Activated naive CD4-positive, alpha-beta T cell treated with anti-CD3 and anti-CD28 coated beads, Interleukin-2, amount 10 ng/mL, durations not matched to agents 7 days and 5 days (primary cell): ENCODE measurements around the gene CFAP410.
A peak's percentile ranks its signal among the peaks of the same experiment; 100 is the strongest.
"Not testable (repeated sequence)": the region's sequence is repeated elsewhere in the genome, so short reads cannot be mapped to it uniquely, and the experiment has no call there.

Experiments used
- CTCF ChIA-PET: fragments of 350-600 bp; sonication (Branson Sonifier 250); formaldehyde crosslinking; loops from one replicate; lab custom pipeline; 2021; ENCODE audit warnings: antibody characterized with exemption; lab: Charles Lee
- DNase-seq: peaks from one replicate; pipeline ENCODE4 v3.0.0-alpha.2; 2020
- H3K27ac Mint-ChIP-seq: one replicate; pipeline ENCODE4 v1.8.0; 2021; ENCODE audit warnings: mild to moderate bottlenecking, moderate library complexity, mixed read lengths
- H3K27me3 Mint-ChIP-seq: one replicate; pipeline ENCODE4 v1.8.0; 2021; ENCODE audit warnings: mild to moderate bottlenecking, mixed read lengths
- H3K36me3 Mint-ChIP-seq: one replicate; pipeline ENCODE4 v1.8.0; 2021; ENCODE audit warnings: mixed read lengths
- H3K4me1 Mint-ChIP-seq: one replicate; pipeline ENCODE4 v1.8.0; 2021; ENCODE audit warnings: mixed read lengths
- H3K4me3 Mint-ChIP-seq: one replicate; pipeline ENCODE4 v1.8.0; 2021; ENCODE audit warnings: mild to moderate bottlenecking, moderate library complexity, mixed read lengths
- H3K9me3 Mint-ChIP-seq: one replicate; pipeline ENCODE4 v1.8.0; 2021; ENCODE audit warnings: mixed read lengths

CFAP410 gene

DNA sequence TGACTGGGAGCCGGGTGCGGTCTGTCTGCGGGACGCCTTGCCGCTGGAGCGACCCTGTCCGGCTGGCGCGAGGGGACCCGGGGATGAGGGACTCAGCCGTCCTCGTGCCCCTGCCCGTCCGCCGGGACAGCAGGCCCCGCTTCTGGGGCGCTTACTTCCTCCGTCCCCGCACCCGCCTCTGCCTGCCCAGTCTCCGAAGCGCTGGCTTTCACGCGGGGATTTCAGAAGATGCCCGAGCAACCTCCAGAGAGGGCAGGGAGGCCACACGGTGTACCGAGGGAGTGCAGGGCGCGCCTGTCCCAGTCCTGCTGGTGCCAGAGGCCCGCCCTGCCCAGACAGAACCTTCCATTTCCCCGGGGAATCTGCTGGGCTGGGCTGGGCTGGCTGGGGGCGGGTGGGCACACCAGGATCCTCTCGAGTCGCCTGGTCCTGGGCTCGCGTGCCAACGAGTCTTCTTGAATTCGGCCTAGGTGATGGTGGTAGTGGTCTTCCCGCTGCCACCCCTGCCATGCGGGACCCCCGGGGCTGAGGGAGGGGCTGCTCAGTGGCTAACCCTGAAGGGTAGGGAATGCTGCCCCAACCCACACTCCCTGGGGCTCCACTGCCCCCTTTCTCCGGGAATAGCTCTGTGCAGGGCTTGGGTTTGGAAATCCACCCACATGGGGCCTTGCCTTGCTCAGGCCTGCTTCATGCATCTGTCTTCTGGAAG lies 11.7 kb upstream of the CFAP410 start:
- Mint-ChIP-seq H3K9me3 (no peaks in the 10 kb centered on the region), H3K27me3 (peaks cover 67% of the 10 kb centered on the region), H3K27ac (no peak overlapping the region), H3K36me3 (peaks cover 19% of the 10 kb centered on the region), H3K4me3 (no peak overlapping the region), H3K4me1 (peaks cover 45% of the 10 kb centered on the region)
- CTCF ChIA-PET: no interaction called here
- no peak for DNase-seq

GRCh38 chr21:44349847-44350772 lies 10.9 kb upstream of the CFAP410 start:
- DNase-seq: no peak
- H3K27ac Mint-ChIP-seq: no peak overlapping the region
- peaks cover 12% of the 10 kb centered on the region for H3K36me3 Mint-ChIP-seq
- peaks cover 75% of the 10 kb centered on the region for H3K27me3 Mint-ChIP-seq
- CTCF ChIA-PET: no interaction called here
- no peak overlapping the region for H3K4me3 Mint-ChIP-seq
- H3K4me1 Mint-ChIP-seq: peaks cover 38% of the 10 kb centered on the region
- H3K9me3 Mint-ChIP-seq: no peaks in the 10 kb centered on the region

GRCh38 chr21:44349416-44349846 lies 10.2 kb upstream of the CFAP410 start:
- Mint-ChIP-seq H3K27me3 (peaks cover 82% of the 10 kb centered on the region), H3K4me3 (no peak overlapping the region), H3K27ac (no peak overlapping the region), H3K4me1 (peaks cover 31% of the 10 kb centered on the region), H3K36me3 (peaks cover 8% of the 10 kb centered on the region), H3K9me3 (no peaks in the 10 kb centered on the region)
- DNase-seq: no peak
- CTCF ChIA-PET: no interaction called here

DNA sequence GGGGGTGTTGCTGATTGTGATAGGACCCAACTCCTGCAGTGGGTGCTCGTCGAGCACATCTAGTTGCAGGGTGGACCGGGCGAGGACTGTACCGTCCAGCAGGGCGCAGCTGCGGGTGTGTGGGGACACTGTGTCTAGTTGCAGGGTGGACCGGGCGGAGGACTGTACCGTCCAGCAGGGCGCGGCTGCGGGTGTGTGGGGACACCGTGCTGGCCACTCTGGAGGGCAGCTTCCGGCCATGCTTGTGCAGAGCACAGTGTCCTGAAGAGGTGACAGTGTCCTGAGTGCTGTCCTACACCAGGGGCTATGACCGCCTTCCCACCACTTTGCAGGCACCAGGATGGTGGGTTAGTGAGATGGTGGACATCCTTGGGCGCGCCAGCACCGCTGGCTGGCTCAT lies 9.7 kb upstream of the CFAP410 start:
- Mint-ChIP-seq H3K9me3 (no peaks in the 10 kb centered on the region), H3K27me3 (peaks cover 86% of the 10 kb centered on the region), H3K27ac (no peak overlapping the region), H3K36me3 (peaks cover 5% of the 10 kb centered on the region), H3K4me1 (peaks cover 25% of the 10 kb centered on the region), H3K4me3 (no peak overlapping the region)
- CTCF ChIA-PET: no interaction called here
- DNase-seq: no peak

DNA sequence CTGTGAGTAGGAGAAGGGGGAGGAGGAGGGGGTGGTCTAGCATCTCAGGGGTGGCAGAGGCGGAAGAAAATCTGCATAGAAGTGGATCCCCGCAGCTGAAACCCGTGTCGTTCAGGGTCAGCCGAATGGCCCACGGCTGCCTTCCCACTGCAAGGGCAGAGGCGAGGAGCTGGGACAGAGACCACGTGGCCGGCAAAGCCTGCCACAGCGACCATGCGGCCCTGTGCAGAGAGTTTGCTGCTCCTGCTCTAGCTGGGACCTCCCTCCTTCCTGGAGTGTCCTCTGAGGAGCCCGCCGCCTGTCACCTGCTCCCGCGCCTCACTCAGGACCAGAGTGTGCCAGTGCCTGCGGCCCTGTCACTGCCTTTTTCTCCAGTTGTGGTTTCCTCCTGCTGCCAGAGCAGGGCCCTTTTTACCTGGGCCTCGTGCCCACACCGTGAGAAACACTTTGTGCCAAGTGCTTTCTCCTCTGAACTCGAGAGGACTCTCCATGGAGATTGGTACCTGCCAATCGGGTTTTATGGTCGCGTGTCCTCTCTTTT lies 8.8 kb upstream of the CFAP410 start:
- Mint-ChIP-seq H3K27me3 (peaks cover 94% of the 10 kb centered on the region), H3K9me3 (no peaks in the 10 kb centered on the region), H3K27ac (no peak overlapping the region), H3K4me1 (peaks cover 16% of the 10 kb centered on the region), H3K4me3 (no peak overlapping the region), H3K36me3 (peaks cover 2% of the 10 kb centered on the region)
- CTCF ChIA-PET: no interaction called here
- DNase-seq: no peak

GRCh38 chr21:44345495-44345894 lies 6.3 kb upstream of the CFAP410 start:
- CTCF ChIA-PET: no interaction called here
- H3K9me3 Mint-ChIP-seq: no peaks in the 10 kb centered on the region
- no peak overlapping the region for H3K27ac Mint-ChIP-seq
- peaks cover 5% of the 10 kb centered on the region for H3K4me1 Mint-ChIP-seq
- DNase-seq: no peak
- H3K4me3 Mint-ChIP-seq: no peak overlapping the region
- H3K36me3 Mint-ChIP-seq: no peaks in the 10 kb centered on the region
- peaks cover 72% of the 10 kb centered on the region for H3K27me3 Mint-ChIP-seq

GRCh38 chr21:44344541-44345183 lies 5.5 kb upstream of the CFAP410 start:
- no peak for DNase-seq
- no peak overlapping the region for H3K27ac Mint-ChIP-seq
- H3K36me3 Mint-ChIP-seq: no peaks in the 10 kb centered on the region
- CTCF ChIA-PET: interaction anchor here (0.6 kb wide), 1 partner anchor 59 kb away, joined by 4 read pairs; no protein-coding TSS in a partner anchor
- H3K4me3 Mint-ChIP-seq: no peak overlapping the region
- peaks cover 14% of the 10 kb centered on the region for H3K4me1 Mint-ChIP-seq
- peaks cover 63% of the 10 kb centered on the region for H3K27me3 Mint-ChIP-seq
- no peaks in the 10 kb centered on the region for H3K9me3 Mint-ChIP-seq

GRCh38 chr21:44342981-44343380 lies 3.8 kb upstream of the CFAP410 start:
- not testable (repeated sequence) for H3K36me3 Mint-ChIP-seq, H3K4me3 Mint-ChIP-seq, H3K27ac Mint-ChIP-seq, DNase-seq, H3K9me3 Mint-ChIP-seq
- Mint-ChIP-seq H3K27me3 (peaks cover 47% of the 10 kb centered on the region), H3K4me1 (peaks cover 22% of the 10 kb centered on the region)
- CTCF ChIA-PET: interaction anchor here (0.8 kb wide), 1 partner anchor 167 kb away, joined by 3 read pairs; no protein-coding TSS in a partner anchor

DNA sequence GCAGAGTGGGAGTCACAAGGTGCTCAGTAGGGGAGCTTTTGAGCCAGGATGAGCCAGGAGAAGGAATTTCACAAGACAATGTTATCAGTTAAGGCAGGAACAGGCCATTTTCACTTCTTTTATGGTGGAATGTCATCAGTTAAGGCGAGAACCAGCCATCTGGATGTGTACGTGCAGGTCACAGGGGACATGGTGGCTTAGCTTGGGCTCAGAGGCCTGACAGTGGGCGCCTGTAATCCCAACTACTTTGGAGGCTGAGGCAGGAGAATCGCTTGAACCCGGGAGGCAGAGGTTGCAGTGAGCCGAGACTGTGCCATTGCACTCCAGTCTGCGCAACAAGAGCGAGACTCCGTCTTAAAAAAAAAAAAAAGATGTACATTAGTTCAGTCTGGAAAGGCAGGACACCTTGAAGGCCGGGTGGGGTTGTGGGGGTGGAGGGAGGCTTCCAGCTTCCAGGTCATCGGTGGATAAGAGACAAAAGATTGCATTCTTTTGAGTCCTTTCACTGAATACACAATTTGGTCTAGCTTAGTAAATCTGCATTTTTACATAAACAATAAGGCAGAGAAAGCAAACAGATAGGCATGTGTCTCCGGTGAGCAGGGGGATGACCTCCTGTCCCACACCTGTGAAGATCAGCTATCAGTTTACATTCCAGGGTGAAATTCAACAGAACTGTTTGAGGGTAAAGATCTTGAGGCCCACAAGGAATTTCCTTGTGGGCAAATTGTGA lies 2.7 kb upstream of the CFAP410 start:
- H3K36me3 Mint-ChIP-seq, DNase-seq, H3K9me3 Mint-ChIP-seq, H3K4me3 Mint-ChIP-seq: not testable (repeated sequence)
- CTCF ChIA-PET: interaction anchor here (0.8 to 1.2 kb wide), 2 partner anchors 11 to 169 kb away, joined by 3 read pairs; partner anchors contain the start of gene TRPM2
- peaks cover 37% of the 10 kb centered on the region for H3K27me3 Mint-ChIP-seq
- H3K4me1 Mint-ChIP-seq: peaks cover 27% of the 10 kb centered on the region
- H3K27ac Mint-ChIP-seq: peak overlapping the region; percentile 52

DNA sequence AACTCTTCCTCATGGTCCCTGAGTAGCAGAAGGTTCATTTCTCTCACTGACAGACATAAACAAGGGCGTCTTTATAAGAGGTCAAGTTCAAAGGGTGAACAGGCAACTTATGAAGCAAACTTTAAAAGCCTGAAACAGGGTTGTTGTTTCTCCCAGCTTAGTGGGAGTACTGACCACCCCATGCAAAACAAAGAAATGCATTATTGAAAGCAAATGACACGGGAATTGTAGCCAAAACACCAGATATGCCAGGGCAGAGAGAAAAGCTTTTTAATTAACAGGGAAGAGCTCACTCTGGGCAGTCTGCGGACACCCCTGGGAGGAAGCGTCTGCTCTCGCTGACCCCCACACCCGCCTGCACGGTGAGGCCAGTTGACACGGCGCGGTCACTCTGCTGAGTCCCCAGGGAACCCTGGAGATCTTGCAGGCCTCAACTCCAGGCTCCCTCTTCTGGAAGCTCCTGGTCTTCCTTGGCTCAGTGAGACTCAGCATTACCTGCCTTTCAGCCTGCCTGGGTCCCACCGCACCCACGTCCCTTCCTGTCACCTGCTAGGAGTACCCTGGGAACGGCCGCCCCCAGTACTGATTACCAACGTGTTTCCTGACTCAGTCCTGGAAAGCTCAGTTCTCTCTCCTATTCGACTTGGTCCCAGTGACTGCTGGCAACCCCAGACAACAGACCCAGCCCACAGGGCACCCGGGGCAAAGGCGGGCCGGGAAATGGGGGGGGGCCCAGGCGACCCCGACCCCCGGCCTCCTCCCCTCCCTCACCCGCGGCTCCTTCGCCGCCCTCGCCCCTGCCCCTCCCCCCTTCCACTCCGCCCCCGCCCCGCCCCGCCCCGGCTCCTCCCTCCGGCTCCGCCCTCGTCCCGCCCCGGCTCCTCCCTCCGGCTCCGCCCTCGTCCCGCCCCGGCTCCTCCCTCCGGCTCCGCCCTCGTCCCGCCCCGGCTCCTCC lies 972 bp downstream of the CFAP410 start:
- Mint-ChIP-seq H3K4me3 (peak overlapping the region; percentile 56), H3K36me3 (no peaks in the 10 kb centered on the region), H3K27ac (peak overlapping the region; percentile 81), H3K4me1 (peaks cover 27% of the 10 kb centered on the region), H3K27me3 (peaks cover 3% of the 10 kb centered on the region), H3K9me3 (no peaks in the 10 kb centered on the region)
- DNase-seq: peak; percentile 63
- CTCF ChIA-PET: no interaction called here

GRCh38 chr21:44337449-44337848 lies 1.7 kb downstream of the CFAP410 start:
- peaks cover 27% of the 10 kb centered on the region for H3K4me1 Mint-ChIP-seq
- DNase-seq: no peak
- peak overlapping the region; percentile 80 for H3K27ac Mint-ChIP-seq

DNA sequence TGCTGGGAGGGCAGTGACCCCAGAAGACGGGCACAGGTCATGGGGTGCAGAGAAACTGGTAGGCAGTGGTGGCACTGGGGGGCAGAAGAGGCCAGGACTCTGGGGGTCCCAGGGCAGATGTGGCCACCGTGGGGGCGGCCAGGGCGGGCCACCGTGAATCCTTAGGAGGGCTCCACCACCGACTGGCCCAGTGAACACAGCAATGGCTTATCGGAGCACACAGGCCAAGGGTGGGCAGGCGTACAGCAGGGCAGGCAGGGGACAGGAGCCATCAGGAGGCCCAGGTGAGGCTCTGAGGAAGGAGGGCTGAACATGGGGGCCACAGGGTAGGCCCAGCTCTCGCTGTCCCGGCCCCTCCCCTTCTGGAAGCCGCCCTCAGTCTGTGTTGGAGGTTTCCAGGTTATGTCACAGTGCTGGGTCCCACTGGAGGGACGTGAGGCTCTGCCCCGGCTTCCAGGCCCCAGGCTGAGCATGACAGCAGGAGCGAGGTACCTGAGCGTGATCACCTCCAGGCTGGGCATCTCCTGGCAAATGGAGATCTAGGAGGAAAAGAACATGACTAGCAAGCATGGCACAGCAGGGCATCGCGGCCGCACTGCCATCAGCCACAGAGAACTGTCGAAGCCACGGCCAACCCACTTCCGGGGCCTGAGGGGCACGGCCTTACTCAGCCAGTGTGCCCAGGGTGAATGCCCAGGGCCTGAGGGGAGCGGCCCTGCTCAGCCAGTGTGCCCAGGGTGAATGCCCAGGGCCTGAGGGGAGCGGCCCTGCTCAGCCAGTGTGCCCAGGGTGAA lies 3.7 kb downstream of the CFAP410 start:
- H3K27ac Mint-ChIP-seq: no peak overlapping the region
- no peak for DNase-seq
- no peak overlapping the region for H3K4me3 Mint-ChIP-seq
- CTCF ChIA-PET: no interaction called here
- no peaks in the 10 kb centered on the region for H3K36me3 Mint-ChIP-seq
- no peaks in the 10 kb centered on the region for H3K27me3 Mint-ChIP-seq
- H3K4me1 Mint-ChIP-seq: peaks cover 22% of the 10 kb centered on the region
- H3K9me3 Mint-ChIP-seq: no peaks in the 10 kb centered on the region

More at GRCh38 chr21:44337449-44337848, 1.7 kb downstream of the CFAP410 start:
- H3K27me3 Mint-ChIP-seq: no peaks in the 10 kb centered on the region
- peak overlapping the region; percentile 56 for H3K4me3 Mint-ChIP-seq
- no peaks in the 10 kb centered on the region for H3K9me3 Mint-ChIP-seq
- CTCF ChIA-PET: no interaction called here
- H3K36me3 Mint-ChIP-seq: no peaks in the 10 kb centered on the region
